Activated naive CD8-positive, alpha-beta T cell (primary cell): ENCODE results near the gene NAV2.
"Not testable (repeated sequence)": the region's sequence is repeated elsewhere in the genome, so short reads cannot be mapped to it uniquely, and the experiment has no call there.

Source experiments
- H3K27ac Mint-ChIP-seq: one replicate; pipeline ENCODE4 v1.8.0; 2021; ENCODE audit warnings: mixed read lengths
- H3K27me3 Mint-ChIP-seq: one replicate; pipeline ENCODE4 v1.8.0; 2021; ENCODE audit warnings: mixed read lengths
- H3K36me3 Mint-ChIP-seq: one replicate; pipeline ENCODE4 v1.8.0; 2021; ENCODE audit warnings: mixed read lengths
- H3K4me1 Mint-ChIP-seq: one replicate; pipeline ENCODE4 v1.8.0; 2021; ENCODE audit warnings: low read depth, mixed read lengths
- H3K4me3 Mint-ChIP-seq: one replicate; pipeline ENCODE4 v1.8.0; 2021; ENCODE audit warnings: mild to moderate bottlenecking, mixed read lengths
- H3K9me3 Mint-ChIP-seq: one replicate; pipeline ENCODE4 v1.8.0; 2021; ENCODE audit warnings: low read depth, mixed read lengths

Gene NAV2

GRCh38 chr11:20061776-20062175 is 349.1 kb downstream of the NAV2 start:
- no peak overlapping the region for H3K27ac Mint-ChIP-seq
- H3K4me3 Mint-ChIP-seq = no peak overlapping the region
- no peaks in the 10 kb centered on the region for H3K9me3 Mint-ChIP-seq

GRCh38 chr11:20064961-20065405 is 352.3 kb downstream of the NAV2 start:
- Mint-ChIP-seq H3K4me3 (no peak overlapping the region), H3K4me1 (no peaks in the 10 kb centered on the region), H3K36me3 (no peaks in the 10 kb centered on the region), H3K9me3 (no peaks in the 10 kb centered on the region), H3K27ac (no peak overlapping the region), H3K27me3 (peaks cover 5% of the 10 kb centered on the region)

More at GRCh38 chr11:20061776-20062175, 349.1 kb downstream of the NAV2 start:
- peaks cover 3% of the 10 kb centered on the region for H3K27me3 Mint-ChIP-seq
- no peaks in the 10 kb centered on the region for H3K36me3 Mint-ChIP-seq
- no peaks in the 10 kb centered on the region for H3K4me1 Mint-ChIP-seq

- no peak overlapping the region for H3K27ac Mint-ChIP-seq
- H3K27me3 Mint-ChIP-seq = peaks cover 5% of the 10 kb centered on the region
- H3K9me3 Mint-ChIP-seq = no peaks in the 10 kb centered on the region
- no peaks in the 10 kb centered on the region for H3K36me3 Mint-ChIP-seq
- no peak overlapping the region for H3K4me3 Mint-ChIP-seq
- no peaks in the 10 kb centered on the region for H3K4me1 Mint-ChIP-seq
Observed at GRCh38 chr11:20065406-20065805, 352.8 kb downstream of the NAV2 start.

GRCh38 chr11:20066013-20066782 is 353.6 kb downstream of the NAV2 start:
- H3K9me3 Mint-ChIP-seq = no peaks in the 10 kb centered on the region
- H3K27me3 Mint-ChIP-seq = peaks cover 4% of the 10 kb centered on the region
- no peak overlapping the region for H3K27ac Mint-ChIP-seq
- no peak overlapping the region for H3K4me3 Mint-ChIP-seq
- H3K36me3 Mint-ChIP-seq = no peaks in the 10 kb centered on the region
- H3K4me1 Mint-ChIP-seq = no peaks in the 10 kb centered on the region

- no peak overlapping the region for H3K27ac Mint-ChIP-seq
- H3K4me1 Mint-ChIP-seq = no peaks in the 10 kb centered on the region
- no peaks in the 10 kb centered on the region for H3K9me3 Mint-ChIP-seq
- peaks cover 4% of the 10 kb centered on the region for H3K27me3 Mint-ChIP-seq
- H3K4me3 Mint-ChIP-seq = no peak overlapping the region
- no peaks in the 10 kb centered on the region for H3K36me3 Mint-ChIP-seq
Observed at GRCh38 chr11:20066783-20067156, 354.1 kb downstream of the NAV2 start.

- Mint-ChIP-seq H3K27ac (no peak overlapping the region), H3K9me3 (no peaks in the 10 kb centered on the region), H3K27me3 (peaks cover 4% of the 10 kb centered on the region)
Observed at GRCh38 chr11:20067665-20068064, 355.0 kb downstream of the NAV2 start.

GRCh38 chr11:20068691-20069090 is 356.1 kb downstream of the NAV2 start:
- Mint-ChIP-seq H3K4me3 (no peak overlapping the region), H3K27ac (no peak overlapping the region), H3K9me3 (no peaks in the 10 kb centered on the region)

More at GRCh38 chr11:20067665-20068064, 355.0 kb downstream of the NAV2 start:
- Mint-ChIP-seq H3K4me3 (no peak overlapping the region), H3K36me3 (no peaks in the 10 kb centered on the region), H3K4me1 (no peaks in the 10 kb centered on the region)

GRCh38 chr11:20070459-20070858 is 357.8 kb downstream of the NAV2 start:
- no peaks in the 10 kb centered on the region for H3K9me3 Mint-ChIP-seq
- H3K27ac Mint-ChIP-seq = no peak overlapping the region
- peaks cover 4% of the 10 kb centered on the region for H3K27me3 Mint-ChIP-seq
- no peaks in the 10 kb centered on the region for H3K36me3 Mint-ChIP-seq
- no peaks in the 10 kb centered on the region for H3K4me1 Mint-ChIP-seq
- H3K4me3 Mint-ChIP-seq = no peak overlapping the region

More at GRCh38 chr11:20068691-20069090, 356.1 kb downstream of the NAV2 start:
- no peaks in the 10 kb centered on the region for H3K4me1 Mint-ChIP-seq
- H3K27me3 Mint-ChIP-seq = peaks cover 4% of the 10 kb centered on the region
- no peaks in the 10 kb centered on the region for H3K36me3 Mint-ChIP-seq

- peaks cover 4% of the 10 kb centered on the region for H3K27me3 Mint-ChIP-seq
- no peaks in the 10 kb centered on the region for H3K4me1 Mint-ChIP-seq
- H3K36me3 Mint-ChIP-seq = no peaks in the 10 kb centered on the region
- no peaks in the 10 kb centered on the region for H3K9me3 Mint-ChIP-seq
- no peak overlapping the region for H3K27ac Mint-ChIP-seq
- H3K4me3 Mint-ChIP-seq = no peak overlapping the region
Observed at GRCh38 chr11:20075627-20076026, 363.0 kb downstream of the NAV2 start.

- no peaks in the 10 kb centered on the region for H3K36me3 Mint-ChIP-seq
- H3K9me3 Mint-ChIP-seq = no peaks in the 10 kb centered on the region
- no peak overlapping the region for H3K4me3 Mint-ChIP-seq
- H3K4me1 Mint-ChIP-seq = no peaks in the 10 kb centered on the region
- H3K27me3 Mint-ChIP-seq = peaks cover 5% of the 10 kb centered on the region
- H3K27ac Mint-ChIP-seq = no peak overlapping the region
Observed at GRCh38 chr11:20078846-20079245, 366.2 kb downstream of the NAV2 start.

- H3K27ac Mint-ChIP-seq = no peak overlapping the region
Observed at GRCh38 chr11:20080032-20080685, 367.5 kb downstream of the NAV2 start.

GRCh38 chr11:20081336-20081735 is 368.7 kb downstream of the NAV2 start:
- H3K36me3 Mint-ChIP-seq = no peaks in the 10 kb centered on the region
- H3K27me3 Mint-ChIP-seq = peaks cover 3% of the 10 kb centered on the region
- H3K9me3 Mint-ChIP-seq = no peaks in the 10 kb centered on the region
- H3K27ac Mint-ChIP-seq = no peak overlapping the region
- H3K4me1 Mint-ChIP-seq = no peaks in the 10 kb centered on the region
- H3K4me3 Mint-ChIP-seq = no peak overlapping the region

More at GRCh38 chr11:20080032-20080685, 367.5 kb downstream of the NAV2 start:
- H3K9me3 Mint-ChIP-seq = no peaks in the 10 kb centered on the region
- H3K4me1 Mint-ChIP-seq = no peaks in the 10 kb centered on the region
- H3K27me3 Mint-ChIP-seq = peaks cover 5% of the 10 kb centered on the region
- no peaks in the 10 kb centered on the region for H3K36me3 Mint-ChIP-seq
- H3K4me3 Mint-ChIP-seq = no peak overlapping the region

GRCh38 chr11:20083877-20084276 is 371.2 kb downstream of the NAV2 start:
- H3K36me3 Mint-ChIP-seq, H3K27me3 Mint-ChIP-seq, H3K4me3 Mint-ChIP-seq, H3K9me3 Mint-ChIP-seq, H3K4me1 Mint-ChIP-seq, H3K27ac Mint-ChIP-seq: not testable (repeated sequence)

GRCh38 chr11:20084921-20085814 is 372.5 kb downstream of the NAV2 start:
- H3K4me3 Mint-ChIP-seq = no peak overlapping the region
- H3K27me3 Mint-ChIP-seq = peaks cover 1% of the 10 kb centered on the region
- no peaks in the 10 kb centered on the region for H3K9me3 Mint-ChIP-seq
- no peak overlapping the region for H3K27ac Mint-ChIP-seq
- peaks cover 9% of the 10 kb centered on the region for H3K4me1 Mint-ChIP-seq
- no peaks in the 10 kb centered on the region for H3K36me3 Mint-ChIP-seq

GRCh38 chr11:20085918-20086317 is 373.3 kb downstream of the NAV2 start:
- Mint-ChIP-seq H3K27me3 (peaks cover 1% of the 10 kb centered on the region), H3K4me1 (peaks cover 9% of the 10 kb centered on the region), H3K9me3 (no peaks in the 10 kb centered on the region), H3K36me3 (no peaks in the 10 kb centered on the region), H3K27ac (no peak overlapping the region), H3K4me3 (no peak overlapping the region)
